Stimulated activated CD4-positive, alpha-beta T cell treated with anti-CD3 and anti-CD28 coated beads, Interleukin-4, amount 100 ng/mL, for 4 hours (primary cell): ENCODE data around the gene ASPHD2.
A peak's percentile ranks its signal among the peaks of the same experiment; 100 is the strongest.

ENCODE experiments used
- DNase-seq, 2 experiments: peaks; one replicate each; pipeline ENCODE4 v3.0.0-alpha.2; 2020

ASPHD2 gene

DNA sequence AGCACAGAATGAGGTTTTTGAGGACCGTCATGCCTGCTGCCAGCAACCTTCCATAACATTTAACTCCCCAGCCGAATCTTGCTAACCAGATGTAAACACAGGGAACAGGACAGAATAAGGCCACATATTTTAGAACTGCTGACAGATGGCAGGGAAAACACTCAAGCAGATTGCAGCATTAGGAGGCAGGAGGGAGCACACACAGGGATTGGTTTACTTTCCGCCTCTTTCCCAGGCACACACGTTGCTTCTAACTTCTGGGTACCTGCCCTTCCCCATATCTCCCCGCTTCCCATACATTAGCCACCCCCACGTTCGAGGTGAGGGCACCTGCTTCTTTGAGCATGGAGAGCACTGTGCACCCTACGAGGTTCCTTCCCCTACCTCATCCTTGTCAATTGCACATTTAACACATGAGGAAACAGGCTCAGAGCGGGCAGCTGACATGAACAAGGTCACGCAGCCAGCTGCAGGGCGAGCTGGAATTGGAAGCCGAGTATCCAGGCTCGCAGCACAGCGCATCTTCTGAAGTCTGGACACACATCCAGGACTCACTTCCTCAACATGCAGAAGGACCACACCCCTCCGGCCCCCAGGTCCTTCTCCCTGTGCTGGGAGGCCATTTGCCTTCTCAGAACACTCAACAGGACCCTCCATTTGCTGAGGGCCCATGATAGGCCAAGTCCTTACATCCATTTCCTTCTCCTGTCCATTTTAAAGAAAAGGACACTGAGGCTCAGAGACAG lies 18.7 kb downstream of the ASPHD2 start:
- no peak for DNase-seq

DNA sequence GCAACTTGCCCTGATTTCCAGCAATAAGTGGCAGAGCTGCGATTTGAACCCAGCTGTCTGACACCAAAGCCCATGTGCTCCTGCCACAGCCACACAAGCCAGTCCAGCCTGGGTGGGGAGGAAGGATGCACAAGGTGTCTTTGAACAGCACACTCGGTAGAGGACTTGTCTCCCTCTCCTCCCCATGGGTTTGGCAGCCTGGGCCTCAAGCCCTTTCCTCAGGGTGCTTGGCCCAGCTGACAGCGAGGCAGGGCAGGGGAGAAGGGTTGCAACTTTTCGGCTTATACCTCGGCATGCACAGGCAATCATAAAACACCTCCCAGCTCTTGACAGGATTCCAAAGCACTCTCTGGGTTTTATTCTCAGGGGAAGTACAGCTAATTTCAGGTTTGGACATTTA lies 19.3 kb downstream of the ASPHD2 start:
- DNase-seq: no peak

DNA sequence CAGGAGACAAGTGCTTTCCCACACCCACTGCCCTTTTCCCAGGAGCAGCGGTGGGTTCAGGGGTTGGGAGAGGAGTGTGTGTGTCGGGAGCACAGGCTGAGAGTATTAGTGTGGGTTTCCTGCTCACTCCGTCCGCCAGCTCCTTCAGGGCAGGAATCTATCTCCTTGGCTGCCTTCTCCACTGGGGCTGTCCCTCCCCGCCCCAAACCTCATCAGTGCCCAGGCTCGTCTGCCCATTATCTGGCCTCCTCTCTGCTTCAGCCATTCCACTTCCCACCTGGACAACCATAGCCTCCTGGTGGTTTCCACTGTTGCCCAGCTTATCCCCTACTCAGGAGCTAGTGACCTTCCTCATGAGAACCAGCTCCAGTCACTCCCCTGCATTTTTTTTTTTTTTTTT lies 19.9 kb downstream of the ASPHD2 start:
- no peak for DNase-seq

DNA sequence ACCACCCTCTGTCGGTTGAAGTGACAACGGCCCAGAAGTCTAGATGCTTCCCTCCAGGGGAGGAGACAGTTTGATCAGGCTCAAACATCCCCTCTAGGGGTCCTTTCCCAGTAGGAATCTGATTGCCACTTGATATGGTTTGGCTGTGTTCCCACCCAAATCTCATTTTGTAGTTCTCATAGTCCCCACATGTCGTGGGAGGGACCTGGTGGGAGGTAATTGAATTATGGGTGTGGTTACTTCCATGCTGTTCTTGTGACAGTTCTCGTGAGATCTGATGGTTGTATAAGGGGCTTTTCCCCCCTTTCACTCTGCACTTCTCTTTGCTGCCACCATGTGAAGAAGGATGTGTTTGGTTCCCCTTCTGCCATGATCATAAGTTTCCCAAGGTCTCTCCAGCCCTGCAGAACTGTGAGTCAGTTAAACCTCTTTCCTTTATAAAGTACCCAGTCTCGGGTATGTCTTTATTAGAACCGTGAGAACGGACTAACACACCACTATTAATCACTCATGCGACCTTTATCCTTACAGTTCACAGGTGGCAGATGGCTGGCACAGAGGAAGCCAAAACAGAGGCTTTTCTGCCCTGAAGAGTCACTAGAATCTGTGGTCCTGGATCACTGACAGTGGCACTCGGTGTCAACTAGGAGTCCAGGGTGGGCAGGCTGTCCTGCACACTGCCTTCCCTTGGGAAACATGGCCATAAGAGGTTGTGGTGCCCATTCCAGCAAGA lies 21.6 kb downstream of the ASPHD2 start:
- DNase-seq: no peak

DNA sequence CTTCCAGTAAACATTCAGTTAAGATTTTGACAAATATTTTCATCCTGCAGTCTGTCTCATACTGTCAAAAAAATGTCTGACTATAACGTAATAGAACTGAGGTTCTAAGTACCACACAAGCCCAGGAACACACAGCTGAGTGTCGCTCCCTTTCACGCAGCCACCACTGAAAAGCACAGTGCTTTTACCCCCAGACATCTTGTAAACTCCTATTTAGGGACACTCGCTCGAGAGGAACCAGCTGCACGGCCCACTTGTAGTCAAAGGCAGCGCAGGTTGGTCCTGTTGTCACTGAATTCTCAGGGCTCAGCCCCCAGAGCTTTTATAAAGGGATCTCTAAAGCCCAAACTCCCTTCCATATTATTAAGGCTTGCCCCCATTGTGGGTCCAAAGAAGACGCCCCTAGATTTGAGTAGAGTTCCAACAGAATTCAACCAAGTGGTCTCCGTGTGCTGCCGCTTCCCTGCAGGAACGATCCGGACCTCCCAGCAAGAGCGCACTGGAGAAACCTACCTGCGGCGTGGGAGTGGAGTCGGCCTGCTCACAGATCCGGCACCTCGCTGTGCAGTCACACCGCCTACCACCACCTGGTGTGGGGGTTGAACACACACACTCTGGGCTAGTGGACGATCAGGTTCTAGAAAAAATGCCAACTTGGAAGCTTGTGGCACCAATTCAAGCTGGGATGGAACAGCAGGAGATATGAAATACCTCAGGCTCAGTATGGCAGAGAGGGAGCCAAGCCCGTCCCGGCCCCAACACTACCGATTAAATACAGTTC lies 23.4 kb downstream of the ASPHD2 start:
- DNase-seq: no peak

DNA sequence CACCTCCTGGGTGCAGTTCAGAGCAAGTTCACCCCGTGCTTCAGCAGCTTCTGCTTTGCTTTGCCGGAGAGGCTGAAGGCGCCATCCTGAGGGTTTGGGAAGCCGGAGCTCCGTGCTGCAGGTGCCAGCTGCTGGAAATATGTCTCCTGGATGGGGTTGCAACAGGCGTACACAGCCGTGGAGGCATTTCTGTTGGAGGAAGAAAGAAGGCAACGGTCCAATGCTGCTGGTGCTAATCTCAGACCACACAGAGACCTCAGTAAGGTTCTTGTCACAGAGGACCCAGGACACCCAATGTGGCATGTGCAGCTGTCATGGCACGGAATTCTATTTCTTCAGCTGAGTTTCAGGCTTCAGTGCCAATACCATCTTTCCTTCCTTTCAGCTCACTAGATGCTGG lies 24.2 kb downstream of the ASPHD2 start:
- no peak for DNase-seq

DNA sequence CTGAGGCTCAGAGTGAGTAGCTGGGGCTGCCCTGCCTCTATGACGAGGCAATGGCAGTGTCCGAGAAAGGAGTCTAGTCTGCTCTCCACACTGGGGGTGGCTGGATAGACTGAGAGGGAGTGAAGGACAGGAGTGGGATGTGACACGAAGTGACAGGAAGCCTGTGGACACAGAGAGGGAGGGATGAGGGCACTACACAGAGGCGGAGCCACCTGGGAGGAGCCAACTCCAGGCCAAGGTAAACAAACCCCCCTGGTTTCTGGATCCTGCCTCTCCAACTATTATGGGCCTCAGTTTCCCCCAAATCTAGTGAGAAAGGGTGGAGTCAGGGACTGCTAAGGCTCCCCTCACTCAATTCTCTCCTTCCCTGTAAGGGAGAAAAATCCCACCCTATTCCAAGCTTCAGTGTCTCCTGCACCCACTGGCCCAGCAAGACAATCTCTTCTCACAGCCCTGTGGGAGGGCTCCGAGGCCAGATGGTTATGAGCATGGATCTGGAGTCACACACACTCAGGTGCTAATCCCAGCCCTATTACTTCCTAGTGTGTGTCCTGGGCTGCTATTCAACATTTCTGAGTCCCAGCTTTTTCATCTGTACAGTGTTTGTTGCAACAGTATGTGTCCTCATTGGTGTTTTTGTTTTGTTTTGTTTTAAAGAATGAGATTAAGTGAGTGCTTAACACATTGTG lies 24.9 kb downstream of the ASPHD2 start:
- DNase-seq: no peak

DNA sequence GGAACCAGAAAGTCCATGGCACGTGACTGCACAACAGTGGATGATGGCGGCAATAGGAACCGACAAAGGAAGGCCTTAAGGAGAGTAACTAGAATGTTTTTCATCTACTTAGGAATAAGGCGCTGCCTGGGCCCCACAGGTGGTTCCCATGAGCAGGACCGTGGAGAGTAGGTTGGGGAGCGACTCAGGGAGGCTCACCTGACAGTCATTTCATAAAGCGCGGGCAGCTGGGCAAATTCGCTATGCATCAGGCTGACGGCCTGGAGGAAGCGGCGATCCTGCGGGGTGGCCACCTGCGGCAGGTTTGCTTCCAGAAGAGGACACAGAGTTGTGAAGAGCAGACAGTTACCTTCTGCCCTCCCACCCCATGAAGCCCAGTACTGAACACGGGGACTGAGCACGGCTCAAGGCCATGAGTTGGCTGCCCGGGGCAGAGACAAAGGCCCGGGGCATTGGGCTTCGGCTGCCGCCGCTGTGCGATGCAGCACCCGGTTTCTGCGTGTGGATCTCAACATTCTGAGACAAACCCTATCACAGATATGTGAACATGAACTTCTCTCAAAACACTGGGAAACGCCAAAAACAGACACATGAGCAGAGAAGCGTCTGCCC lies 28.7 kb downstream of the ASPHD2 start:
- DNase-seq: no peak

DNA sequence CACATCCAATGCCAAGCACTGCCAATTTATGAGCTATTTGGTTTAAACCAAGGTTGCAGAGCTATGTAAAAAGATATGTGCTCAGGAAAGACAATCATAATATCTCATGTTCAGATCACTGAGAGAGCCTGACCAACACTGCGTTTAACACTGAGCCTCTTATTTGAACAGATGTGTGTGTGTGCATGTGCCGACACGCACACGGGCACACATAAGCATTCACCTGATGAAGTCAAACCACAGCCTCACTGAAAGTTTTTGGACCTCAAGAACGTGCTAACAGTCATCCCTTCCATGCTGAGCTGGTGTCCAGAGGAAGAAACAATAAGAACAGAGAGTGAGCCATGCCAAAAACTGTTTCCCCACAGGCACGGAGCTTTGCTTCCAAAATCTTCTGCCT lies 31.1 kb downstream of the ASPHD2 start:
- no peak for DNase-seq

DNA sequence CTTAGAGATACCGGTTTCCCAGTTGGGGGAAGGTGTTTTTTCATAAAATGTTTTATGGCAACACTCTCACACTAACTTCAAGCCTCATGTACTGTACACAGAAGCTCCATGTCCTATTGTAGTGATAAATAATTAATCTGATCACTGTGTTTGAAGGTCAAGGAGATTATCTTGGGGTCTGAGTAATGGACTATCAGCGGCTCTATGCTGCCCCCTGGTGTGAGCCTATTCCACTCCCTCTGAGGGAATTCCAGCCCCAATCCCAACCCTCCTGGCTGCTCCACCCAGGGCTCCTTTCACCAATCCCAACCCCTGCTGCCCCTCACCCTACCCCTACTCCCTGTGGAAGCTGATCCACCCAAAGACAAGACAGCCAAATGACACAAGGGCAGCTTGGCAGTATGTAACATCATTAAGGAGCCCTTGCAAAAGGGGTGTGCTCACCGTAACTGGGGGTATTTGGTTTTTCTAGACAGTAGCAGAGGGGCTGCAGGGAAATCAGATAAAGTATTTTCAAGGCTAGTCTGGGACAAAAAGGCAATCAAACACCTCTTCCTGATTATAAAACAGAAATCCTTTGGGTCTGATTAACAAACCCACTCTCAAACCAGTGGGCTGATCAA lies 32.2 kb downstream of the ASPHD2 start:
- DNase-seq: peak; percentile 7 to 55

DNA sequence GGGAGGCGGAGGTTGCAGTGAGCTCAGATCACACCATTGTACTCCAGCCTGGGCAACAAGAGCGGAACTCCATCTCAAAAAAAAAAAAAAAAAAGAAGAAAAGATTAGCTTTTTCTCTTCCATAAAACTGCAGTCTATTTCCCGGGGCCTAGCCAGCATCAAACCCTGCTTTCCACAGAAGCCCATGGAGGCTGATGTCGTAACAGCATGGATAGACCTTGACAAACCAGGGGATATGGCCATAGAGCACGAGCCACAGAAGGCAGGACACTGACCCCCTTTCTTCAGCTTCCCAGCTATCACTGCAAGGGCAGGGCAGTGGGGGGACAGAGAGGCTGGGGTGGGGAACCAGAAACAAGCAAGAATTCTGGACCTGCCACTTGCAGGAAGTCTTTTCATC lies 33.0 kb downstream of the ASPHD2 start:
- DNase-seq: no peak

DNA sequence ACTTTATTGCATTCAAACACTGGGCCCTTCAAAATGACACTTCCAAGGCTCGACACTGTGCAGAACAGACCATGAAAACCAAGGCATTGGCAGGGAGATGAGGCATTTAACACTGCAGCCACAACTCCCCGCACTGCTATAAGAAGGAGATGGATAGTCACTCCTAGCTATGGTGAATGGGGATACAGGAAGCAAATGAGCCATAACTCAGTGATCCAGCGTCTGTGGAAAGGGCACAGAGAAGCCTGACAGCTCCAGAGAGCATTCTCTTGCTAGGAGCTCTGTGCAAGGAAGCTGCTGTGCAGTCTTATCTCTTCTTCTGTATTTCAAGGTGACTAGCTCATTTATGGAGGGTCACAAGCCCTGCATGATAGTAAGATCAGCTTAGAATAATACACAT lies 33.6 kb downstream of the ASPHD2 start:
- DNase-seq: no peak

DNA sequence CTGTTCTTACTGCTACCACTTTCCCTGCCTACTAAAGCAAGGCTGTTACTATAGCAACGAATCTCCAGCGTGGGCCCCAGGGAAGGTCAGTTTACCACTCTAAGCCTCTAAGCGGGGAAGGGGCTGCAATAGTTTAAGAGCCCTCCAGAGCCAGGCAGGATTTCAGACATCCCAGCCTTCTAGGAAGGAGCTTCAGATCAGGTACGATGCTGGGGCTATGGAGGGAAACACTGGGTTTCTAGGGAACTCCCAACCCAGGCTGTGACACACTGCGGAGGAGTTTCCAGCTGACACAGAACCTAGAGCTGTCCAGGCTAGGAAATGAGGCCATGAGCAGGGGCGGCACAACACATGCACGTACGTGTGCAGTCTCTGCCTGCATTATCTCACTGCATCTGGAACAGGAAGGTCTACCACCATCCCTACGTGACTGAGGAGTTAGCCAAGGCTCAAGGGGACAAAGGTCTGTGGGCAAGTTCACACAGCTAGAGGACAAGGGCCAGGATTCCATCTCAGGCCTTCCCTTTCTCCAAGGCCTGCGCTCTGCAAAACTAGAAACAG lies 34.1 kb downstream of the ASPHD2 start:
- DNase-seq: no peak

DNA sequence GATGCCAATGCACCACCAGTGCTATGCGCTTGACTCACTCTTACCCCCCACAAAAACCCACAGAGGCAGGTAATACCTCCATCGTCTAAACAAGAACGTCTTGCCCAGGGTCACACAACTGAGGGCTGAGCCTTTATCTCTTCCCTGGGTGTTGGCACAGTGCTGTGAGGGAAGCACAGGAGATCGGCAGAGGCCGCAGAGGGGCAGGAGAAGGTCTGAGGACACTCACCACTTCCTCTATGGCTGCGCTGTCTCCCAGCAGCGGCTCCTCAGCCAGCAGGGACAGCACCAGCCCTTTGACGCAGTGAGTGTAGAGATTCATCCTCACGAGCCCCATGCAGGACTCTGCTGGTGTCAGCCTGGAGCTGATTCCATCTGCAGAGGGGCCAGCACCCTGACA lies 34.6 kb downstream of the ASPHD2 start:
- no peak for DNase-seq

DNA sequence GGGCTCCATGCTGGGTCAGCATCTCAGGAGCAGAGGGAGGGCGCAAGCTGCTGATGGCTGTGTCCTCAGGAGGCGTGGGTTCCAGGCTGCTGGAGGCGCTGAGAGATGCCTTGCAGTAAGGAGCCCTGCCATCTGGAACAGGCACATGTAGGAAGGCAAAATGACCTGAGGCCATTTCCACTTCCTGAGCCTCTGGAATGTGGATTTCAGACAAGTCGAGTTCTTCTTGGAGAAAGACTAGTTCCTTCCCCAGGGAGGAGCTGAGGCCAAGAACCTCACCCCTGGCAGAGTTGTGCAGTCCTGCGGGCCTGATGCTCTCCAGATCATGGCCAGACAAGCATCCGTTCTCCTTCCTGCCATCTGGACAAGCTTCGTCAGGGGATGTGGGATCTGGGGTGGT lies 35.3 kb downstream of the ASPHD2 start:
- no peak for DNase-seq

DNA sequence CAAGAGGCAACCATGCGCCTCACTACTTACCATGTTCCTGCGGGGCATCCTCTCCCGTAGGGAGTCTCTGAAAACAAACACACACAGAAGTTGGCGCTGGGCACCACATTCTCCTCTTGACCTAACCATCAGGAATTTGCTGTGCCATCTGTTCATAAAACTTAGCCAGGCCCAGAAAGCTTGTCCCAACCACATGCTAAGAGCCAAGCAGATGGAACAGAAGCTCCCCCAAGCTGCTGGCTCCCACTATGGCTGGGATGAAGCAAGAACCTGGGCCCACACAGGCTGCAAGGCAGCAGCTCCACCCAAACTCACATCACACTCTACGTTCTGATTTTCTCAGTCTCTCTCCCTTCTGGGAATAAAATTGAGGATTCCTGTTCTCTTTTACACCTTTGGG lies 37.1 kb downstream of the ASPHD2 start:
- no peak for DNase-seq

DNA sequence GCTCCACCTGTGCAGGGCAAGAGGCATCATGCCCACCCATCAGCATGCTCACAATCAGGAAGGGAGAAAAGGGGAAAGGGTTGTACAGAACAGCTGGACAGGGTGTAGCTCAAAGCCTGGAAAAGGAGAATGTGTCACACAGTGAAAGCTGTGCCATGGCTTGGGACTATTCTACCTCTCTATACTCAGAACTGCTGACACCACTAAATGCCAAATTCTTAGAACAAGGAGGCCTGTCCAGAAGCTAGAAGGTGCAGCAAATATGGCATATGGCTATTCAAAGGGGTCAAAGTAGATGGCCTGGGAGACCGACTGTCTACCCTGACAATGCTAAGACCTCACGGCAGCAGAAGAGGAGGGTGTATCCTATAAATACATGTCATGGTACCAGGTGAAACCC lies 41.7 kb downstream of the ASPHD2 start:
- no peak for DNase-seq

DNA sequence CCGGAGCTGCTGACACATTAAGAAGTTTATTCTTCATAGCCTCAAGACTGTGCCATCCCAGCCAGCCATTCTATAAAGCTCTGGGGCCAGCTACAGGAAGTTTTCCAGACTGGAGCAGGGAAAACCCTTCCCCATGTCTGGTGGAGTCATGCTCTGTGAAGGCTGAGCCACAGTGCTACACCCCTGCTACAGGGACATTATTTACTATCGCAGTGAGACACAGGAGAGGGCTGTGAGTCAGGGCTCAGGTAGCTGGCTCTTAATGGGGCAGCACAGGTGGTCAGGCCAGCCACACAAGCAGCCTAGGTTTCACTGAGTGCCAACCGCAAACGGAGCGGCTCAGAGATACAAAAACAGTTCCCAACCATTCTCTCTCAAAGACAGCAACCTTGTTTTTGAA lies 42.5 kb downstream of the ASPHD2 start:
- DNase-seq: no peak

DNA sequence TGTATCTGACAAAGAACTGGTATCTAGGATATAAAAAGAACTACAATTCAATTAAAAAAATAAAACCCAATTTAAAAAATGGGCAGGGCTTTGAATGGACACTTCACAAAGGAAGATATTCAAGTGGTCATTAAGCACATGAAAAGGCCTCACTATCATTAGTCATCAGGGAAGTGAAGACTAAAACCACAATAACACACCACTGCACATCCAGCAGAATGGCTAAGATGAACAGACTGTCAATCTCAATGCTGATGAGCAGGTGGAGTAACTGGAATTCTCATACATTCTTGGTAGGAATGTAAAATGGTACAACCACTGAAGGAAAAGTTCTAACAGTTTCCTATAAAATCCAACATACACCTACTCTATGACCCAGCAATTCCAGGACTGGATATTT lies 45.6 kb downstream of the ASPHD2 start:
- no peak for DNase-seq

DNA sequence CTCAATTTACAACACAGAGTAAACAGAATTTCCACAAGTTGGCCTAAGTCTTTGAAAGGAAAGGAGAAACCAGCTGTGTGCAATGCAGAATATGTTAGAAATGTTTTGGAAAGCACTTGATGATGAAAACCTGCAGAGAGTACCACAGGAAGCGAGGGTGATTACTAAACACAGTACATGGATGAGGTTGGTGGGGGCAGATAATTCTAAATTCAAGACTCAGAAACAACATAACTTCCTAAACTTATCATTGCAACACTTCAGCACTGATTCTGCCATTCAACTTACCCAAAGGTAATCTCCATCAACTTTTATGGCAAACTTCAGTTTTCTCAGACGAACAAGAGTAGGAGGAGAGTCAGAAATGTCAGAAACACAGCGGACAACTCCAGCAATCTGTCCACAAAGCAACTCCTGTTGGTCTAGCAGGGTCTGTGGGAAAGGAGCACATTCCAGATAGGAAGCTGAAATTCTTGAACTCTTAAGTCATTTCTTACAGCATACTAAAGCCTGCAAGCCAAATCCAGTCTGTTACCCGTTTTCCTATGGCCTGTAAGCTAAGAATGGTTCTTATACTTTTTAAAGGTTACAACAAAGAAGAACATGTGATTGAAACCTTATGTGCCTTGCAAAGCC lies 47.8 kb downstream of the ASPHD2 start:
- no peak for DNase-seq

DNA sequence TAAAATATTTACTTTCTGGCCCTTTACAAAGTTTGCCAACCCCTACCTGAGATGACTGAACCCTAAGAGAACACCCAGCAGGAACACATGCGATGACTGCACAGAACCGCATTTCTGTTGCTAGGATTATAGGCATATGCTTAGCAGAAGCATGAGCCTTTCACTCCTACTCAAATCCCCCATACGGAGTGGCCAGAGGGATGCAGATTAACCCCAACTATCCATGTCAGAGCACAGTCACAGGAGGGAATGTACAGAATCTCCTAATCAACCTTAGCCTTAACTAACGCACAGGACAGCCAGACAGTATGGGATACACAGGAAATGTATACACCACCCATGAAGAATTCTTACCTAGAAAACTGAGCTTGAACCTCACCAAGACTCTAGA lies 48.3 kb downstream of the ASPHD2 start:
- no peak for DNase-seq
